Spleen (tissue), 13 donors: Measurements from ENCODE around the gene KAT7. TPM values are rescaled to one million over a fixed set of nuclear protein-coding genes. Genes with fewer than 3 reads are reported as not detected.

Experiments used
- DNase-seq: peaks from one replicate; pipeline ENCODE4 v3.0.0-alpha.2; 2020
- H3K27ac ChIP-seq, 8 donors: fragments of 200-600 bp; sonication (generic) in 7 of 8; 1 replicate in 4 of 8; 2 replicates in 4 of 8; pipeline versions ENCODE4 v1.5.0 to v1.8.0; 2016 to 2021; ENCODE audit warnings: inconsistent platforms in 4 of 8, mild to moderate bottlenecking in 4 of 8, moderate library complexity in 1 of 8
- H3K27me3 ChIP-seq, 7 donors: fragments of 200-600 bp; sonication (generic) in 6 of 7; replicated peaks in 1 of 7; 1 replicate in 4 of 7; 2 replicates in 3 of 7; pipeline versions ENCODE4 v1.5.0 to v1.8.0; 2016 to 2021; ENCODE audit warnings: inconsistent platforms in 3 of 7, mild to moderate bottlenecking in 1 of 7
- H3K36me3 ChIP-seq, 6 donors: fragments of 200-600 bp; sonication (generic) in 5 of 6; 1 replicate in 4 of 6; 2 replicates in 2 of 6; pipeline versions ENCODE4 v1.5.0 to v1.8.0; 2016 to 2021; ENCODE audit warnings: inconsistent platforms in 2 of 6
- H3K4me1 ChIP-seq, 6 donors: fragments of 200-600 bp; sonication (generic) in 5 of 6; 1 replicate in 3 of 6; 2 replicates in 3 of 6; pipeline versions ENCODE4 v1.5.0 to v1.8.0; 2016 to 2021; ENCODE audit warnings: inconsistent platforms in 3 of 6
- H3K4me3 ChIP-seq, 8 donors: fragments of 200-600 bp; sonication (generic) in 7 of 8; 1 replicate in 4 of 8; 2 replicates in 4 of 8; pipeline versions ENCODE4 v1.5.0 to v1.8.0; 2016 to 2021; ENCODE audit warnings: inconsistent platforms in 4 of 8, mild to moderate bottlenecking in 4 of 8, moderate library complexity in 2 of 8
- H3K9me3 ChIP-seq, 8 donors: fragments of 200-600 bp; sonication (generic) in 7 of 8; 1 replicate in 4 of 8; 2 replicates in 4 of 8; pipeline versions ENCODE4 v1.5.0 to v1.8.0; 2016 to 2021; ENCODE audit warnings: inconsistent platforms in 4 of 8
- CTCF ChIP-seq, 11 experiments: fragments of 200-600 bp in 7 of 11; fragments of 450-650 bp in 4 of 11; sonication (generic) in 4 of 11; IDR thresholded peaks in 8 of 11; conservative IDR thresholded peaks in 3 of 11; 1 replicate in 7 of 11; 2 replicates in 4 of 11; pipeline versions ENCODE4 v1.4.0 to v1.8.0; 2016 to 2021; ENCODE audit warnings: antibody characterized with exemption in 11 of 11, inconsistent platforms in 4 of 11, mild to moderate bottlenecking in 1 of 11
- POLR2A ChIP-seq, 3 donors: fragments of 450-650 bp; IDR thresholded peaks; one replicate each; pipeline ENCODE4 v1.5.1; 2017; ENCODE audit warnings: antibody characterized with exemption in 3 of 3, mild to moderate bottlenecking in 1 of 3
- POLR2AphosphoS5 ChIP-seq, 3 donors: sonication (generic); formaldehyde crosslinking; IDR thresholded peaks; one replicate each; pipeline ENCODE4 v1.5.1; 2017; ENCODE audit warnings: antibody characterized with exemption in 3 of 3
- WGBS, 5 donors: extraction: QIAGEN DNeasy Blood & Tissue Kit in 3 of 5; methylation state at CpG; one replicate each; pipeline versions ENCODE4 v1.1.5 to v1.1.7; 2013 to 2018; 5-methylcytosine and 5-hydroxymethylcytosine counted together
- intact Hi-C: fragments of 100-400 bp; cut with DNase I; formaldehyde crosslinking; loops from one replicate; pipeline ENCODE4 v1.15.0; 2023; ENCODE audit warnings: low total_unique reads
- long read RNA-seq, 2 donors: transcript quantifications; one replicate each; lab custom pipeline, GENCODE V29; 2026
- polyA plus RNA-seq, 3 donors: library from polyadenylated mRNA; stranded (reverse); fragments of 200-250 nt; gene quantifications; one replicate each; pipeline ENCODE4 v1.2.1, GENCODE V29; 2013
- total RNA-seq, 7 donors: library from RNA; depleted of rRNA in 3 of 7; stranded (reverse); fragments of >200 nt in 3 of 7; fragmentation: NEBNext Ultra II Directional in 4 of 7; extraction: Animal tissue kit (Norgen Biotek cat#: 25700) in 4 of 7; gene quantifications; one replicate each; pipeline versions ENCODE4 v1.1.0 to v1.2.1, GENCODE V29; 2016 to 2021
- donor health status: healthy with polysubstance abuse.
- donor health status: DM: no; HTN: no; CAD: no; lungs with moderate emphysema.
- donor health status: DM: no; HTN: no; CAD: no.
- donor health status: Bipolar disorder and iron deficiency.
- donor health status: healthy.
- donor health status: DM: no; HTN: no; CAD: no.
- donor health status: DM: yes; HTN: yes; CAD: no.

KAT7 gene
- total RNA-seq = 10 to 100 TPM; 38.1 to 81.2 (median 65.0) TPM
- 10 to 100 TPM in 1 of 3 donors, 1 to 10 TPM in 2; 5.9 to 11.4 (median 8.0) TPM for polyA plus RNA-seq
- long read RNA-seq, donor 1, full-length matches to known transcripts = 4 of 13 reads
- long read RNA-seq, donor 1, partial matches to known transcripts = 9 of 13 reads
- long read RNA-seq, donor 1, other reads (novel, unspliced or antisense) = 0 of 13 reads
- long read RNA-seq, donor 2, full-length matches to known transcripts = 2 of 2 reads
- long read RNA-seq, donor 2, partial matches to known transcripts = 0 of 2 reads
- long read RNA-seq, donor 2, other reads (novel, unspliced or antisense) = 0 of 2 reads

GRCh38 chr17:49788478-49789242 is at the start of gene KAT7:
Gene KAT7 (plus strand): TSS chr17:49788681. CDS start chr17:49788835, 154 bp downstream.
- Histone ChIP-seq H3K4me1 (peaks cover 26 to 58% (median 54%) of the 10 kb centered on the region in 6 donors), H3K36me3 (peaks cover 0 to 40% (median 22%) of the 10 kb centered on the region in 6 donors), H3K9me3 (no peaks in the 10 kb centered on the region), H3K27ac (peak within 1 kb of the TSS; percentile 94 to 100 (median 98)), H3K4me3 (peak within 1 kb of the TSS; percentile 79 to 95 (median 91)), H3K27me3 (no peaks in the 10 kb centered on the region)
- peak; percentile 99 for DNase-seq
- intact Hi-C loops = loop anchor here (5.0 kb wide), 1 partner anchor 221 kb away; no protein-coding TSS in a partner anchor
- 0 to 1% (median 0%) methylated on average over 46 to 59 of the region's 59 CpGs for WGBS, 5 donors
- TF ChIP-seq POLR2AphosphoS5 (IDR thresholded peaks at IDR 0.05) = peak; percentile 96 to 98 (median 97)
- TF ChIP-seq POLR2A (IDR thresholded peaks at IDR 0.05) = peak; percentile 55 to 72 (median 57)
- TF ChIP-seq CTCF (IDR thresholded peaks at IDR 0.05 in 8 of 11, conservative IDR thresholded peaks at IDR 0.05 in 3 of 11) = peak in 4 of 11 experiments; percentile 16 to 37 (median 22)

DNA sequence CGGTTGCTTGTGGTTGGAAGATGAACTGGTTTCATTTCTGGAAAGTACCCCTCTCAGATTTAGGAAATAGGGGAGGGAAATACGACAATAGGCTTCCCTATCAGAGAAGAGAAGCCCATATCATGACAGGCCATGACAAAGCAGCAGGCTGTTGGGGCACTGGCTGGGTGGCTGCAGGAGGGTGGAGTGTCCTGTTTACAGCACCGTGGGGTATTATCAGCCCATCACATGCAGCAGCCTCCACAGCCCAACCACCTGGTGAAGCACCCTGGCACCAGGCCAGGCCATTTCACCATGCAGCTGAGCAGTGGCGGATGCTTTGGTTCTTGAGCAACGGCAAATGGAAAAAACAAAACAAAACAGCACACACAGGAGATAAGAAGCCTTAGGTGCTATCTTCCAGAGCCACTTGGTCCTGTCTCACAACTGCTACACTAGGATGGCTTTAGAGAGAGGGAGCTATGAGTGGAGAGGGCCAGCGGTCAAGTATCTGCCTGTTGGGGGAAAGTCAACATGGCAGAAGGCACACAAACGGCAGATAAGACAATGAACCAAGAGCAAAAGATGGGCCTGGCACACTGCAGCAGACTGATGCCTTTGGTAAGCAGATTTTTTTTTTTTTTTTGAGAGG is 48.7 kb upstream of the KAT7 start:
- Histone ChIP-seq H3K27ac (peak overlapping the region; percentile 70 to 95 (median 94)), H3K36me3 (peaks cover 0 to 4% (median 0%) of the 10 kb centered on the region in 6 donors), H3K4me1 (peaks cover 72 to 100% (median 96%) of the 10 kb centered on the region in 6 donors), H3K27me3 (no peaks in the 10 kb centered on the region), H3K9me3 (no peaks in the 10 kb centered on the region), H3K4me3 (peak overlapping the region in 5 of 8 donors; percentile 15 to 63 (median 25))
- 8 to 16% (median 13%) methylated on average over 7 of the region's 7 CpGs for WGBS, 5 donors
- intact Hi-C loops = no loop called here
- DNase-seq = peak; percentile 98
- no peak for TF ChIP-seq CTCF (IDR thresholded peaks at IDR 0.05 in 8 of 11, conservative IDR thresholded peaks at IDR 0.05 in 3 of 11)
- TF ChIP-seq POLR2AphosphoS5 (IDR thresholded peaks at IDR 0.05) = peak; percentile 90 to 97 (median 92)
- peak in 1 of 3 donors; percentile 38 for TF ChIP-seq POLR2A (IDR thresholded peaks at IDR 0.05)

DNA sequence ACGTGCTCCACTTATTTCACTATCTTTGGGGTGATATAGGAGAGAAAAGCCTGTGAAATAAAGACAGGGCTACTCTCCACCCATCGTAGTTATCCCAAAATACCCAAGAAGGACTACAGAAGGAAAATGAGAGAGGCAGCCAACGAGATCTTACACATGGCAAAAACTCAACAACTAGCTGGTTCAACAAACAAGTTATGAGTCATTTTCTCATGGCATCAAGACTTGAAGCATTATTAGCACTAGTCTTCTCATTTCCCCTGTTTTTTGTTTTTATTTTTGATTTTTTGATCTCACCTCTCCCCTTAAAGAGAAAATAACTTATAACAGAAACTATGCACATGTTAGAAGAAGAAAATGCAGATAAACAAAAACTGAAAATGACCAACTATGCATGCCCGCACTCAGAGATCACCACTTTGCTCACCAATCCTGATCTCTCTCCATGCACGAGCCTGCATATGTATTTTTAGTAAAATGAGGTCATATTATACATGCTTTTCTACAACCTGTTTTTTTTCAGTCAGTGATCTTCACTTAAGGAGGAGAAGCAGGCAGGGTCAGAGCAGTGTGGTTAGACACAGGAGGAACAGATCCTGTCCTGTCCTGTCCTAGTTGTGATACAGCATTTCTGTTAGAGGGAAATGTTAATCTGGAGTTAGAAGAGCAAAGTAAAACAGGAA is 47.3 kb upstream of the KAT7 start:
- TF ChIP-seq POLR2AphosphoS5 (IDR thresholded peaks at IDR 0.05) (peak in 1 of 3 donors; percentile 26), CTCF (IDR thresholded peaks at IDR 0.05 in 8 of 11, conservative IDR thresholded peaks at IDR 0.05 in 3 of 11) (no peak)
- H3K36me3 ChIP-seq = no peaks in the 10 kb centered on the region
- no peaks in the 10 kb centered on the region for H3K9me3 ChIP-seq
- H3K27ac ChIP-seq = peak overlapping the region; percentile 70 to 95 (median 94)
- no peak for DNase-seq
- peaks cover 85 to 100% (median 100%) of the 10 kb centered on the region in 6 donors for H3K4me1 ChIP-seq
- no peaks in the 10 kb centered on the region for H3K27me3 ChIP-seq
- peak overlapping the region in 5 of 8 donors; percentile 9 to 63 (median 25) for H3K4me3 ChIP-seq
- WGBS, 5 donors = 40 to 50% (median 43%) methylated on average over 5 of the region's 5 CpGs
- intact Hi-C loops = no loop called here
